H9 (cell line): ENCODE measurements around the gene LIPK. TPM values are rescaled to one million over a fixed set of nuclear protein-coding genes. Genes with fewer than 3 reads are reported as not detected.

Experiments used
- DNase-seq: peaks from one replicate; pipeline ENCODE4 v3.0.0-alpha.2; 2017
- H2AFZ ChIP-seq: one replicate; pipeline ENCODE4 v1.6.1; 2013; ENCODE audit warnings: mild to moderate bottlenecking, low read length, control low read depth, moderate library complexity
- H2AK5ac ChIP-seq: 2 replicates; pipeline ENCODE4 v1.6.1; 2013; ENCODE audit warnings: low read length, control low read depth, mixed read lengths; ENCODE audit not compliant: insufficient read length
- H2BK120ac ChIP-seq: one replicate; pipeline ENCODE4 v1.6.1; 2013; ENCODE audit warnings: low read depth, mild to moderate bottlenecking, low read length, control low read depth, inconsistent platforms; ENCODE audit not compliant: poor library complexity, severe bottlenecking
- H2BK12ac ChIP-seq: 2 replicates; pipeline ENCODE4 v1.6.1; 2013; ENCODE audit warnings: low read length, control low read depth, mixed read lengths, low read depth; ENCODE audit not compliant: insufficient read length
- H2BK15ac ChIP-seq: 2 replicates; pipeline ENCODE4 v1.6.1; 2013; ENCODE audit warnings: low read depth, low read length, control low read depth
- H2BK20ac ChIP-seq: one replicate; pipeline ENCODE4 v1.6.1; 2013; ENCODE audit warnings: low read depth, mild to moderate bottlenecking, low read length, control low read depth, inconsistent platforms; ENCODE audit not compliant: poor library complexity, severe bottlenecking
- H2BK5ac ChIP-seq: 2 replicates; pipeline ENCODE4 v1.6.1; 2013; ENCODE audit warnings: low read length, control low read depth, mixed read lengths; ENCODE audit not compliant: insufficient read length
- H3K14ac ChIP-seq: 2 replicates; pipeline ENCODE4 v1.6.1; 2013; ENCODE audit warnings: low read length, control low read depth; ENCODE audit not compliant: insufficient read depth
- H3K18ac ChIP-seq: 2 replicates; pipeline ENCODE4 v1.6.1; 2013; ENCODE audit warnings: low read depth, mild to moderate bottlenecking, mixed read lengths, low read length, control low read depth; ENCODE audit not compliant: insufficient read length
- H3K23ac ChIP-seq: 2 replicates; pipeline ENCODE4 v1.6.1; 2013; ENCODE audit warnings: low read length, control low read depth, mixed read lengths, low read depth; ENCODE audit not compliant: insufficient read length
- H3K23me2 ChIP-seq: 2 replicates; pipeline ENCODE4 v1.6.1; 2013; ENCODE audit warnings: low read depth, mild to moderate bottlenecking, mixed read lengths, low read length, control low read depth; ENCODE audit not compliant: insufficient read length, poor library complexity, severe bottlenecking
- H3K27ac ChIP-seq: 2 replicates; pipeline ENCODE4 v1.5.1; 2013; ENCODE audit warnings: low read length, control low read depth, mixed read lengths, low read depth; ENCODE audit not compliant: insufficient read length
- H3K27me3 ChIP-seq: 2 replicates; pipeline ENCODE4 v1.6.1; 2013; ENCODE audit warnings: low read length, control low read depth, inconsistent platforms; ENCODE audit not compliant: insufficient read depth
- H3K4ac ChIP-seq: 2 replicates; pipeline ENCODE4 v1.6.1; 2013; ENCODE audit warnings: low read depth, mild to moderate bottlenecking, control low read depth, inconsistent platforms, low read length, moderate library complexity
- H3K4me1 ChIP-seq: 2 replicates; pipeline ENCODE4 v1.6.1; 2013; ENCODE audit warnings: low read length, control low read depth, inconsistent platforms; ENCODE audit not compliant: insufficient read depth
- H3K4me2 ChIP-seq: 2 replicates; pipeline ENCODE4 v1.6.1; 2013; ENCODE audit warnings: low read length, control low read depth, mixed read lengths; ENCODE audit not compliant: insufficient read length, insufficient read depth
- H3K56ac ChIP-seq: 2 replicates; pipeline ENCODE4 v1.6.1; 2013; ENCODE audit warnings: low read depth, mild to moderate bottlenecking, mixed read lengths, low read length, control low read depth; ENCODE audit not compliant: insufficient read length
- H3K79me1 ChIP-seq: 2 replicates; pipeline ENCODE4 v1.6.1; 2013; ENCODE audit warnings: low read depth, mild to moderate bottlenecking, moderate library complexity, low read length, control low read depth, inconsistent platforms; ENCODE audit not compliant: insufficient read depth, poor library complexity, severe bottlenecking
- H3K79me2 ChIP-seq: 2 replicates; pipeline ENCODE4 v1.6.1; 2013; ENCODE audit warnings: low read length, control low read depth, inconsistent platforms; ENCODE audit not compliant: insufficient read depth
- H3K9ac ChIP-seq: 2 replicates; pipeline ENCODE4 v1.6.1; 2013; ENCODE audit warnings: low read length, control low read depth, mixed read lengths; ENCODE audit not compliant: insufficient read length; ENCODE audit errors: extremely low read depth
- H3K9me3 ChIP-seq: one replicate; pipeline ENCODE4 v1.6.1; 2013; ENCODE audit warnings: low read depth, low read length, inconsistent platforms; ENCODE audit not compliant: control insufficient read depth
- H3T11ph ChIP-seq: one replicate; pipeline ENCODE4 v1.6.1; 2013; ENCODE audit warnings: mild to moderate bottlenecking, low read length, control low read depth, inconsistent platforms
- H4K20me1 ChIP-seq: one replicate; pipeline ENCODE4 v1.6.1; 2013; ENCODE audit not compliant: control insufficient read depth, insufficient read length, insufficient read depth
- H4K5ac ChIP-seq: 2 replicates; pipeline ENCODE4 v1.6.1; 2013; ENCODE audit warnings: low read depth, mild to moderate bottlenecking, mixed read lengths, low read length, control low read depth; ENCODE audit not compliant: insufficient read length
- H4K8ac ChIP-seq: replicated peaks from 2 replicates; pipeline ENCODE4 v1.6.1; 2013; ENCODE audit warnings: low read length, control low read depth, mixed read lengths, low read depth; ENCODE audit not compliant: insufficient read length
- H4K91ac ChIP-seq: 2 replicates; pipeline ENCODE4 v1.6.1; 2013; ENCODE audit warnings: low read depth, mild to moderate bottlenecking, moderate library complexity, mixed read lengths, low read length, control low read depth; ENCODE audit not compliant: insufficient read length
- H3K27ac Mint-ChIP-seq, 3 experiments: 2 replicates in 2 of 3; 3 replicates in 1 of 3; pipeline ENCODE4 v1.8.0; 2020 to 2021; ENCODE audit warnings: mixed read lengths in 3 of 3, mild to moderate bottlenecking in 1 of 3, moderate library complexity in 1 of 3
- H3K27me3 Mint-ChIP-seq: 2 replicates; pipeline ENCODE4 v1.8.0; 2021; ENCODE audit warnings: low read depth, mild to moderate bottlenecking, moderate library complexity, mixed read lengths
- H3K36me3 Mint-ChIP-seq, 3 experiments: 2 replicates in 2 of 3; 3 replicates in 1 of 3; pipeline ENCODE4 v1.8.0; 2020 to 2021; ENCODE audit warnings: low read depth in 3 of 3, mixed read lengths in 3 of 3; ENCODE audit not compliant: insufficient read depth in 1 of 3
- H3K4me1 Mint-ChIP-seq, 2 experiments: 2 replicates each; pipeline ENCODE4 v1.8.0; 2020; ENCODE audit warnings: mixed read lengths in 2 of 2
- H3K4me3 Mint-ChIP-seq, 2 experiments: 2 replicates in 1 of 2; 3 replicates in 1 of 2; pipeline ENCODE4 v1.8.0; 2020 to 2021; ENCODE audit warnings: mild to moderate bottlenecking in 2 of 2, mixed read lengths in 2 of 2, moderate library complexity in 1 of 2
- H3K9me3 Mint-ChIP-seq, 2 experiments: 2 replicates in 1 of 2; 3 replicates in 1 of 2; pipeline ENCODE4 v1.8.0; 2020; ENCODE audit warnings: mild to moderate bottlenecking in 2 of 2, mixed read lengths in 2 of 2, moderate library complexity in 1 of 2
- CTCF ChIP-seq: fragments of 200-600 bp; sonication (generic); conservative IDR thresholded peaks from 3 replicates; pipeline ENCODE4 v1.8.0; 2021; ENCODE audit warnings: antibody characterized with exemption, mild to moderate bottlenecking
- total RNA-seq: library from RNA; stranded (reverse); gene quantifications from 2 replicates; pipeline ENCODE4 v1.2.1, GENCODE V29; 2021

LIPK gene
- total RNA-seq, 1 experiment from 2014 or later = not detected

- H3K27ac ChIP-seq = no peak overlapping the region
- no peaks in the 10 kb centered on the region for H3K79me2 ChIP-seq
- no peak overlapping the region for H3K9ac ChIP-seq
- no peak overlapping the region for H3K27ac Mint-ChIP-seq
- no peaks in the 10 kb centered on the region for H3K27me3 ChIP-seq
- H4K8ac ChIP-seq = no peak overlapping the region
- no peak overlapping the region for H3K4me3 Mint-ChIP-seq
- H2BK15ac ChIP-seq = no peak overlapping the region
- H4K91ac ChIP-seq = no peak overlapping the region
- no peak overlapping the region for H3K56ac ChIP-seq
- no peak overlapping the region for H2AK5ac ChIP-seq
- no peak overlapping the region for H2BK5ac ChIP-seq
- H3K18ac ChIP-seq = no peak overlapping the region
- H3K4me1 Mint-ChIP-seq = no peaks in the 10 kb centered on the region
- H3K27me3 Mint-ChIP-seq = peaks cover 4% of the 10 kb centered on the region; the same call in 1 of the 2 replicates
- H3T11ph ChIP-seq = no peak overlapping the region
- H3K4ac ChIP-seq = no peak overlapping the region
- no peak overlapping the region for H3K4me2 ChIP-seq
- no peaks in the 10 kb centered on the region for H3K9me3 ChIP-seq
- H2AFZ ChIP-seq = no peak overlapping the region
- H4K20me1 ChIP-seq = no peaks in the 10 kb centered on the region
- H3K23me2 ChIP-seq = no peaks in the 10 kb centered on the region
- H3K14ac ChIP-seq = no peak overlapping the region
- DNase-seq = no peak
- peaks cover 0 to 3% of the 10 kb centered on the region in 2 experiments; a peak in 1 of 5 replicates for H3K9me3 Mint-ChIP-seq
- no peak overlapping the region for H3K23ac ChIP-seq
- H4K5ac ChIP-seq = no peak overlapping the region
- H3K79me1 ChIP-seq = no peaks in the 10 kb centered on the region
- no peak overlapping the region for H2BK20ac ChIP-seq
- no peak overlapping the region for H2BK12ac ChIP-seq
- H3K36me3 Mint-ChIP-seq = no peaks in the 10 kb centered on the region
- H3K4me1 ChIP-seq = no peaks in the 10 kb centered on the region
- H2BK120ac ChIP-seq = no peak overlapping the region
- no peak for TF ChIP-seq CTCF
These were observed 45.0 kb upstream of the LIPK start for GRCh38 chr10:88661018-88661417.
